GM12892 (cell line): ENCODE data around the gene KLK2.

Experiments used
- POLR2A ChIP-seq: IDR thresholded peaks from 2 replicates; pipeline ENCODE4 v1.6.1; 2011; ENCODE audit warnings: low read depth, low read length, control low read depth
- POLR2AphosphoS5 ChIP-seq: IDR thresholded peaks from 2 replicates; pipeline ENCODE4 v1.6.1; 2011; ENCODE audit warnings: low read depth, low read length, control low read depth
- TAF1 ChIP-seq: IDR thresholded peaks from 2 replicates; pipeline ENCODE4 v1.6.1; 2011; ENCODE audit warnings: low read depth, mild to moderate bottlenecking, control low read depth, low read length, borderline replicate concordance

- no peak for TF ChIP-seq POLR2A
- no peak for TF ChIP-seq POLR2AphosphoS5
- TF ChIP-seq TAF1: no peak
Measured at GRCh38 chr19:50857366-50857765, 15.9 kb upstream of the KLK2 start.
